ENCODE results near the gene TMEM183A. TPM values are rescaled to one million over a fixed set of nuclear protein-coding genes. Genes with fewer than 3 reads are reported as not detected.

TMEM183A gene
- total and polyA plus RNA-seq, 2 experiments from 2014 or later, result 55.1 to 128 TPM

DNA sequence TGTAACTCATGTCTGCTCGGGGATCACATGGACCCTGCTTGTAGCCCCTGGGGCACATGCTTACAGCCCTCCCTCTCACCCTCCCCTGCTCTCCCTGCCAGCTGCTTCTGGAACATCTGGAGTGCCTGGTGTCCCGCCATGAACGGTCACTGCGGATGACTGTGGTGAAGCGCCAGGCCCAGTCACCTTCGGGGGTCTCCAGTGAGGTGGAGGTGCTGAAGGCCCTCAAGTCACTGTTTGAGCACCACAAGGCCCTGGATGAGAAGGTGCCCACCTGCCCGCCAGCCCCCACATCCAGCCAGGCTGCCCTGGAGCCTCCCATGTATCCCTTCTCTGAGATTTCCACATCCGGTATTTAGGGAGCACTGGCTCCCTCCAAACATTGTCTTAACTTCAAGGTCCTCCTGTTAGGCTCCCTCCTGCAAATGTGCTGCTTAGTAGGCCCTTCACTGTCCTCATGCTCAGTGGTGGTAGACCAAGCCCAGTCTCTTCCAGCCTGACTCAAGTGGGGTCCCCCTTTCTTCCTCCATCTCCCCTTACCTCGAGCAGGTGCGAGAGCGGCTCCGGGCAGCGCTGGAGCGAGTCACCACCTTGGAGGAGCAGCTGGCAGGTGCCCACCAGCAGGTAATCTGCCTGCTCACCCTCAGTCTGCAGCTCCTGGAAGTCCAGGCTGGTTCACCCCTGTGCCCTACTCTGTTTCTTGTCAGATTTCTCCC lies 36.8 kb downstream of the TMEM183A start:
- Histone ChIP-seq H3K9me2 (ENCODE audit: insufficient read depth) (no peaks in the 10 kb centered on the region), H3K4me1 (ENCODE audit: insufficient read depth) (peaks cover 13% of the 10 kb centered on the region), H3K79me2 (replicated peaks; ENCODE audit: insufficient read depth) (no peaks in the 10 kb centered on the region), H3K36me3 (ENCODE audit: insufficient read depth) (no peaks in the 10 kb centered on the region), H3F3A (replicated peaks; ENCODE audit: low read depth) (no peaks in the 10 kb centered on the region), H3K4me3 (no peak overlapping the region), H3K4me2 (no peak overlapping the region), H3K27me3 (ENCODE audit: insufficient read depth) (no peaks in the 10 kb centered on the region), H4K20me1 (replicated peaks; ENCODE audit: insufficient read depth) (no peaks in the 10 kb centered on the region), H2AFZ (no peak overlapping the region), H3K27ac (ENCODE audit: low read depth) (no peak overlapping the region)
- H3K4me1 Mint-ChIP-seq, result peaks cover 33% of the 10 kb centered on the region
- H3K27me3 Mint-ChIP-seq (ENCODE audit: insufficient read depth, low read depth, poor library complexity), result peaks cover 22% of the 10 kb centered on the region
- no peaks in the 10 kb centered on the region; the same call in 2 of the 3 replicates for H3K36me3 Mint-ChIP-seq (ENCODE audit: low read depth)
- ATAC-seq (no peak), DNase-seq (ENCODE audit: low spot score) (no peak)
- TF ChIP-seq, protein P1, sequence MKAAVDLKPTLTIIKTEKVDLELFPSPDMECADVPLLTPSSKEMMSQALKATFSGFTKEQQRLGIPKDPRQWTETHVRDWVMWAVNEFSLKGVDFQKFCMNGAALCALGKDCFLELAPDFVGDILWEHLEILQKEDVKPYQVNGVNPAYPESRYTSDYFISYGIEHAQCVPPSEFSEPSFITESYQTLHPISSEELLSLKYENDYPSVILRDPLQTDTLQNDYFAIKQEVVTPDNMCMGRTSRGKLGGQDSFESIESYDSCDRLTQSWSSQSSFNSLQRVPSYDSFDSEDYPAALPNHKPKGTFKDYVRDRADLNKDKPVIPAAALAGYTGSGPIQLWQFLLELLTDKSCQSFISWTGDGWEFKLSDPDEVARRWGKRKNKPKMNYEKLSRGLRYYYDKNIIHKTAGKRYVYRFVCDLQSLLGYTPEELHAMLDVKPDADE (IDR thresholded peaks at IDR 0.05), result no peak
- no peak for TF ChIP-seq NANOG (IDR thresholded peaks at IDR 0.05; ENCODE audit: borderline replicate concordance)
- TF ChIP-seq EZH2 (IDR thresholded peaks at IDR 0.05; ENCODE audit: low read depth, unreplicated experiment), result no peak
- TF ChIP-seq ZNF331 (CRISPR knock-in tag; IDR thresholded peaks at IDR 0.05; ENCODE audit: low read depth), result no peak
- no peak for TF ChIP-seq JUNB (IDR thresholded peaks at IDR 0.05; ENCODE audit: unreplicated experiment)
- no peak for TF ChIP-seq POLR2AphosphoS5 (IDR thresholded peaks at IDR 0.05; ENCODE audit: low read depth)
- TF ChIP-seq ZNF114 (CRISPR knock-in tag; IDR thresholded peaks at IDR 0.05), result no peak
- TF ChIP-seq CREB1 (CRISPR knock-in tag; IDR thresholded peaks at IDR 0.05; ENCODE audit: low read depth), result no peak
- TF ChIP-seq, protein P2, sequence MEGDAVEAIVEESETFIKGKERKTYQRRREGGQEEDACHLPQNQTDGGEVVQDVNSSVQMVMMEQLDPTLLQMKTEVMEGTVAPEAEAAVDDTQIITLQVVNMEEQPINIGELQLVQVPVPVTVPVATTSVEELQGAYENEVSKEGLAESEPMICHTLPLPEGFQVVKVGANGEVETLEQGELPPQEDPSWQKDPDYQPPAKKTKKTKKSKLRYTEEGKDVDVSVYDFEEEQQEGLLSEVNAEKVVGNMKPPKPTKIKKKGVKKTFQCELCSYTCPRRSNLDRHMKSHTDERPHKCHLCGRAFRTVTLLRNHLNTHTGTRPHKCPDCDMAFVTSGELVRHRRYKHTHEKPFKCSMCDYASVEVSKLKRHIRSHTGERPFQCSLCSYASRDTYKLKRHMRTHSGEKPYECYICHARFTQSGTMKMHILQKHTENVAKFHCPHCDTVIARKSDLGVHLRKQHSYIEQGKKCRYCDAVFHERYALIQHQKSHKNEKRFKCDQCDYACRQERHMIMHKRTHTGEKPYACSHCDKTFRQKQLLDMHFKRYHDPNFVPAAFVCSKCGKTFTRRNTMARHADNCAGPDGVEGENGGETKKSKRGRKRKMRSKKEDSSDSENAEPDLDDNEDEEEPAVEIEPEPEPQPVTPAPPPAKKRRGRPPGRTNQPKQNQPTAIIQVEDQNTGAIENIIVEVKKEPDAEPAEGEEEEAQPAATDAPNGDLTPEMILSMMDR (conservative IDR thresholded peaks at IDR 0.05; ENCODE audit: low read depth in 2 of 2), result no peak
- no peak for TF ChIP-seq STAT1 (IDR thresholded peaks at IDR 0.05; ENCODE audit: unreplicated experiment)
- TF ChIP-seq, protein P3, sequence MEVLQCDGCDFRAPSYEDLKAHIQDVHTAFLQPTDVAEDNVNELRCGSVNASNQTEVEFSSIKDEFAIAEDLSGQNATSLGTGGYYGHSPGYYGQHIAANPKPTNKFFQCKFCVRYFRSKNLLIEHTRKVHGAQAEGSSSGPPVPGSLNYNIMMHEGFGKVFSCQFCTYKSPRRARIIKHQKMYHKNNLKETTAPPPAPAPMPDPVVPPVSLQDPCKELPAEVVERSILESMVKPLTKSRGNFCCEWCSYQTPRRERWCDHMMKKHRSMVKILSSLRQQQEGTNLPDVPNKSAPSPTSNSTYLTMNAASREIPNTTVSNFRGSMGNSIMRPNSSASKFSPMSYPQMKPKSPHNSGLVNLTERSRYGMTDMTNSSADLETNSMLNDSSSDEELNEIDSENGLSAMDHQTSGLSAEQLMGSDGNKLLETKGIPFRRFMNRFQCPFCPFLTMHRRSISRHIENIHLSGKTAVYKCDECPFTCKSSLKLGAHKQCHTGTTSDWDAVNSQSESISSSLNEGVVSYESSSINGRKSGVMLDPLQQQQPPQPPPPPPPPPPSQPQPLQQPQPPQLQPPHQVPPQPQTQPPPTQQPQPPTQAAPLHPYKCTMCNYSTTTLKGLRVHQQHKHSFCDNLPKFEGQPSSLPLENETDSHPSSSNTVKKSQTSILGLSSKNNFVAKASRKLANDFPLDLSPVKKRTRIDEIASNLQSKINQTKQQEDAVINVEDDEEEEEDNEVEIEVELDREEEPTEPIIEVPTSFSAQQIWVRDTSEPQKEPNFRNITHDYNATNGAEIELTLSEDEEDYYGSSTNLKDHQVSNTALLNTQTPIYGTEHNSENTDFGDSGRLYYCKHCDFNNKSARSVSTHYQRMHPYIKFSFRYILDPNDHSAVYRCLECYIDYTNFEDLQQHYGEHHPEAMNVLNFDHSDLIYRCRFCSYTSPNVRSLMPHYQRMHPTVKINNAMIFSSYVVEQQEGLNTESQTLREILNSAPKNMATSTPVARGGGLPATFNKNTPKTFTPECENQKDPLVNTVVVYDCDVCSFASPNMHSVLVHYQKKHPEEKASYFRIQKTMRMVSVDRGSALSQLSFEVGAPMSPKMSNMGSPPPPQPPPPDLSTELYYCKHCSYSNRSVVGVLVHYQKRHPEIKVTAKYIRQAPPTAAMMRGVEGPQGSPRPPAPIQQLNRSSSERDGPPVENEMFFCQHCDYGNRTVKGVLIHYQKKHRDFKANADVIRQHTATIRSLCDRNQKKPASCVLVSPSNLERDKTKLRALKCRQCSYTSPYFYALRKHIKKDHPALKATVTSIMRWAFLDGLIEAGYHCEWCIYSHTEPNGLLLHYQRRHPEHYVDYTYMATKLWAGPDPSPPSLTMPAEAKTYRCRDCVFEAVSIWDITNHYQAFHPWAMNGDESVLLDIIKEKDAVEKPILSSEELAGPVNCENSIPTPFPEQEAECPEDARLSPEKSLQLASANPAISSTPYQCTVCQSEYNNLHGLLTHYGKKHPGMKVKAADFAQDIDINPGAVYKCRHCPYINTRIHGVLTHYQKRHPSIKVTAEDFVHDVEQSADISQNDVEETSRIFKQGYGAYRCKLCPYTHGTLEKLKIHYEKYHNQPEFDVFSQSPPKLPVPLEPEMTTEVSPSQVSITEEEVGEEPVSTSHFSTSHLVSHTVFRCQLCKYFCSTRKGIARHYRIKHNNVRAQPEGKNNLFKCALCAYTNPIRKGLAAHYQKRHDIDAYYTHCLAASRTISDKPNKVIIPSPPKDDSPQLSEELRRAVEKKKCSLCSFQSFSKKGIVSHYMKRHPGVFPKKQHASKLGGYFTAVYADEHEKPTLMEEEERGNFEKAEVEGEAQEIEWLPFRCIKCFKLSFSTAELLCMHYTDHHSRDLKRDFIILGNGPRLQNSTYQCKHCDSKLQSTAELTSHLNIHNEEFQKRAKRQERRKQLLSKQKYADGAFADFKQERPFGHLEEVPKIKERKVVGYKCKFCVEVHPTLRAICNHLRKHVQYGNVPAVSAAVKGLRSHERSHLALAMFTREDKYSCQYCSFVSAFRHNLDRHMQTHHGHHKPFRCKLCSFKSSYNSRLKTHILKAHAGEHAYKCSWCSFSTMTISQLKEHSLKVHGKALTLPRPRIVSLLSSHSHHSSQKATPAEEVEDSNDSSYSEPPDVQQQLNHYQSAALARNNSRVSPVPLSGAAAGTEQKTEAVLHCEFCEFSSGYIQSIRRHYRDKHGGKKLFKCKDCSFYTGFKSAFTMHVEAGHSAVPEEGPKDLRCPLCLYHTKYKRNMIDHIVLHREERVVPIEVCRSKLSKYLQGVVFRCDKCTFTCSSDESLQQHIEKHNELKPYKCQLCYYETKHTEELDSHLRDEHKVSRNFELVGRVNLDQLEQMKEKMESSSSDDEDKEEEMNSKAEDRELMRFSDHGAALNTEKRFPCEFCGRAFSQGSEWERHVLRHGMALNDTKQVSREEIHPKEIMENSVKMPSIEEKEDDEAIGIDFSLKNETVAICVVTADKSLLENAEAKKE (CRISPR knock-in tag; IDR thresholded peaks at IDR 0.05), result no peak
- no peak for TF ChIP-seq EZH2phosphoT487 (IDR thresholded peaks at IDR 0.05; ENCODE audit: unreplicated experiment)
- TF ChIP-seq, protein P4, sequence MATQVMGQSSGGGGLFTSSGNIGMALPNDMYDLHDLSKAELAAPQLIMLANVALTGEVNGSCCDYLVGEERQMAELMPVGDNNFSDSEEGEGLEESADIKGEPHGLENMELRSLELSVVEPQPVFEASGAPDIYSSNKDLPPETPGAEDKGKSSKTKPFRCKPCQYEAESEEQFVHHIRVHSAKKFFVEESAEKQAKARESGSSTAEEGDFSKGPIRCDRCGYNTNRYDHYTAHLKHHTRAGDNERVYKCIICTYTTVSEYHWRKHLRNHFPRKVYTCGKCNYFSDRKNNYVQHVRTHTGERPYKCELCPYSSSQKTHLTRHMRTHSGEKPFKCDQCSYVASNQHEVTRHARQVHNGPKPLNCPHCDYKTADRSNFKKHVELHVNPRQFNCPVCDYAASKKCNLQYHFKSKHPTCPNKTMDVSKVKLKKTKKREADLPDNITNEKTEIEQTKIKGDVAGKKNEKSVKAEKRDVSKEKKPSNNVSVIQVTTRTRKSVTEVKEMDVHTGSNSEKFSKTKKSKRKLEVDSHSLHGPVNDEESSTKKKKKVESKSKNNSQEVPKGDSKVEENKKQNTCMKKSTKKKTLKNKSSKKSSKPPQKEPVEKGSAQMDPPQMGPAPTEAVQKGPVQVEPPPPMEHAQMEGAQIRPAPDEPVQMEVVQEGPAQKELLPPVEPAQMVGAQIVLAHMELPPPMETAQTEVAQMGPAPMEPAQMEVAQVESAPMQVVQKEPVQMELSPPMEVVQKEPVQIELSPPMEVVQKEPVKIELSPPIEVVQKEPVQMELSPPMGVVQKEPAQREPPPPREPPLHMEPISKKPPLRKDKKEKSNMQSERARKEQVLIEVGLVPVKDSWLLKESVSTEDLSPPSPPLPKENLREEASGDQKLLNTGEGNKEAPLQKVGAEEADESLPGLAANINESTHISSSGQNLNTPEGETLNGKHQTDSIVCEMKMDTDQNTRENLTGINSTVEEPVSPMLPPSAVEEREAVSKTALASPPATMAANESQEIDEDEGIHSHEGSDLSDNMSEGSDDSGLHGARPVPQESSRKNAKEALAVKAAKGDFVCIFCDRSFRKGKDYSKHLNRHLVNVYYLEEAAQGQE (IDR thresholded peaks at IDR 0.05; ENCODE audit: unreplicated experiment), result no peak
- no peak overlapping the region for H3K27ac Mint-ChIP-seq
- H3K9me3 Mint-ChIP-seq, result no peaks in the 10 kb centered on the region; the same call in 2 of the 3 replicates
- no peak overlapping the region for H3K4me3 Mint-ChIP-seq
